Spleen (tissue), 11 donors: ENCODE results near the gene PTPN18. TPM values are rescaled to one million over a fixed set of nuclear protein-coding genes. Genes with fewer than 3 reads are reported as not detected.
A peak's percentile ranks its signal among the peaks of the same experiment; 100 is the strongest.

Experiments used
- DNase-seq: peaks from one replicate; pipeline ENCODE4 v3.0.0-alpha.2; 2020
- H3K27ac ChIP-seq, 8 donors: fragments of 200-600 bp; sonication (generic) in 7 of 8; 1 replicate in 4 of 8; 2 replicates in 4 of 8; pipeline versions ENCODE4 v1.5.0 to v1.8.0; 2016 to 2021; ENCODE audit warnings: inconsistent platforms in 4 of 8, mild to moderate bottlenecking in 4 of 8, moderate library complexity in 1 of 8
- H3K27me3 ChIP-seq, 7 donors: fragments of 200-600 bp; sonication (generic) in 6 of 7; replicated peaks in 1 of 7; 1 replicate in 4 of 7; 2 replicates in 3 of 7; pipeline versions ENCODE4 v1.5.0 to v1.8.0; 2016 to 2021; ENCODE audit warnings: inconsistent platforms in 3 of 7, mild to moderate bottlenecking in 1 of 7
- H3K36me3 ChIP-seq, 6 donors: fragments of 200-600 bp; sonication (generic) in 5 of 6; 1 replicate in 4 of 6; 2 replicates in 2 of 6; pipeline versions ENCODE4 v1.5.0 to v1.8.0; 2016 to 2021; ENCODE audit warnings: inconsistent platforms in 2 of 6
- H3K4me1 ChIP-seq, 6 donors: fragments of 200-600 bp; sonication (generic) in 5 of 6; 1 replicate in 3 of 6; 2 replicates in 3 of 6; pipeline versions ENCODE4 v1.5.0 to v1.8.0; 2016 to 2021; ENCODE audit warnings: inconsistent platforms in 3 of 6
- H3K4me3 ChIP-seq, 8 donors: fragments of 200-600 bp; sonication (generic) in 7 of 8; 1 replicate in 4 of 8; 2 replicates in 4 of 8; pipeline versions ENCODE4 v1.5.0 to v1.8.0; 2016 to 2021; ENCODE audit warnings: inconsistent platforms in 4 of 8, mild to moderate bottlenecking in 4 of 8, moderate library complexity in 2 of 8
- H3K9me3 ChIP-seq, 8 donors: fragments of 200-600 bp; sonication (generic) in 7 of 8; 1 replicate in 4 of 8; 2 replicates in 4 of 8; pipeline versions ENCODE4 v1.5.0 to v1.8.0; 2016 to 2021; ENCODE audit warnings: inconsistent platforms in 4 of 8
- POLR2A ChIP-seq, 3 donors: fragments of 450-650 bp; IDR thresholded peaks; one replicate each; pipeline ENCODE4 v1.5.1; 2017; ENCODE audit warnings: antibody characterized with exemption in 3 of 3, mild to moderate bottlenecking in 1 of 3
- POLR2AphosphoS5 ChIP-seq, 3 donors: sonication (generic); formaldehyde crosslinking; IDR thresholded peaks; one replicate each; pipeline ENCODE4 v1.5.1; 2017; ENCODE audit warnings: antibody characterized with exemption in 3 of 3
- WGBS, 5 donors: extraction: QIAGEN DNeasy Blood & Tissue Kit in 3 of 5; methylation state at CpG; one replicate each; pipeline versions ENCODE4 v1.1.5 to v1.1.7; 2013 to 2018; 5-methylcytosine and 5-hydroxymethylcytosine counted together
- intact Hi-C: fragments of 100-400 bp; cut with DNase I; formaldehyde crosslinking; loops from one replicate; pipeline ENCODE4 v1.15.0; 2023; ENCODE audit warnings: low total_unique reads
- polyA plus RNA-seq, 3 donors: library from polyadenylated mRNA; stranded (reverse); fragments of 200-250 nt; gene quantifications; one replicate each; pipeline ENCODE4 v1.2.1, GENCODE V29; 2013
- total RNA-seq, 7 donors: library from RNA; depleted of rRNA in 3 of 7; stranded (reverse); fragments of >200 nt in 3 of 7; fragmentation: NEBNext Ultra II Directional in 4 of 7; extraction: Animal tissue kit (Norgen Biotek cat#: 25700) in 4 of 7; gene quantifications; one replicate each; pipeline versions ENCODE4 v1.1.0 to v1.2.1, GENCODE V29; 2016 to 2021
- TF ChIP-seq, protein P1 (sequence below), 11 experiments: fragments of 200-600 bp in 7 of 11; fragments of 450-650 bp in 4 of 11; sonication (generic) in 4 of 11; IDR thresholded peaks in 8 of 11; conservative IDR thresholded peaks in 3 of 11; 1 replicate in 7 of 11; 2 replicates in 4 of 11; pipeline versions ENCODE4 v1.4.0 to v1.8.0; 2016 to 2021; ENCODE audit warnings: antibody characterized with exemption in 11 of 11, inconsistent platforms in 4 of 11, mild to moderate bottlenecking in 1 of 11
- donor health status: healthy with polysubstance abuse.
- donor health status: DM: no; HTN: no; CAD: no; lungs with moderate emphysema.
- donor health status: DM: no; HTN: no; CAD: no.
- donor health status: Bipolar disorder and iron deficiency.
- donor health status: healthy.
- donor health status: DM: no; HTN: no; CAD: no.
- donor health status: DM: yes; HTN: yes; CAD: no.

PTPN18 gene
- total and polyA plus RNA-seq, 10 donors: 75.9 to 132 (median 108) TPM

DNA sequence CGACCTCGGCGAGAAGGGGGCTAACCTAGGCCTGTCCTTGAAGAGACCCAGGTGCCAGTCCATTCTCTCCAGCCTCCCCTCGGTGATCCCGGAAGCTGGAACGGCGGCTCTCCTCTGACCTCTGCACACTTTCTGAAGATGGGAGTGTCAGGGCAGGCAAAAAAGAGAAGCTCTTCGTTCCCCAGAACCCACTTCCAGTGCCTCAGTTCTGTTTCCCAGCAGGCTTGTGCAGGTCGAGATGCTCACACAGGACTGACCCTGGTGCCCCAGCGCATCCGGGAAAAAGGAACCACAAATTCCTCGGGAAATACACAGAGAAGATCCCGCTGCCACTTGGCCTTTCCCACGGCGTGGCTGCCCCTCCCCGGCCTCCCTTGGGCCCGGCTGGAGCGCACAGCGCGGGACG lies 681 bp upstream of the PTPN18 start:
- peaks cover 0 to 56% (median 43%) of the 10 kb centered on the region in 6 donors for H3K4me1 ChIP-seq
- TF ChIP-seq, protein P1, sequence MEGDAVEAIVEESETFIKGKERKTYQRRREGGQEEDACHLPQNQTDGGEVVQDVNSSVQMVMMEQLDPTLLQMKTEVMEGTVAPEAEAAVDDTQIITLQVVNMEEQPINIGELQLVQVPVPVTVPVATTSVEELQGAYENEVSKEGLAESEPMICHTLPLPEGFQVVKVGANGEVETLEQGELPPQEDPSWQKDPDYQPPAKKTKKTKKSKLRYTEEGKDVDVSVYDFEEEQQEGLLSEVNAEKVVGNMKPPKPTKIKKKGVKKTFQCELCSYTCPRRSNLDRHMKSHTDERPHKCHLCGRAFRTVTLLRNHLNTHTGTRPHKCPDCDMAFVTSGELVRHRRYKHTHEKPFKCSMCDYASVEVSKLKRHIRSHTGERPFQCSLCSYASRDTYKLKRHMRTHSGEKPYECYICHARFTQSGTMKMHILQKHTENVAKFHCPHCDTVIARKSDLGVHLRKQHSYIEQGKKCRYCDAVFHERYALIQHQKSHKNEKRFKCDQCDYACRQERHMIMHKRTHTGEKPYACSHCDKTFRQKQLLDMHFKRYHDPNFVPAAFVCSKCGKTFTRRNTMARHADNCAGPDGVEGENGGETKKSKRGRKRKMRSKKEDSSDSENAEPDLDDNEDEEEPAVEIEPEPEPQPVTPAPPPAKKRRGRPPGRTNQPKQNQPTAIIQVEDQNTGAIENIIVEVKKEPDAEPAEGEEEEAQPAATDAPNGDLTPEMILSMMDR (IDR thresholded peaks at IDR 0.05 in 8 of 11, conservative IDR thresholded peaks at IDR 0.05 in 3 of 11): no peak
- TF ChIP-seq POLR2A (IDR thresholded peaks at IDR 0.05) (no peak), POLR2AphosphoS5 (IDR thresholded peaks at IDR 0.05) (no peak)
- no peaks in the 10 kb centered on the region for H3K9me3 ChIP-seq
- H3K27ac ChIP-seq: peak overlapping the region; percentile 61 to 96 (median 88)
- WGBS, 5 donors: 15 to 26% (median 24%) methylated on average over 19 to 21 of the region's 21 CpGs
- H3K4me3 ChIP-seq: peak overlapping the region; percentile 40 to 88 (median 76)
- peaks cover 0 to 11% (median 0%) of the 10 kb centered on the region in 6 donors for H3K36me3 ChIP-seq
- no peaks in the 10 kb centered on the region for H3K27me3 ChIP-seq
- intact Hi-C loops: no loop called here
- no peak for DNase-seq

DNA sequence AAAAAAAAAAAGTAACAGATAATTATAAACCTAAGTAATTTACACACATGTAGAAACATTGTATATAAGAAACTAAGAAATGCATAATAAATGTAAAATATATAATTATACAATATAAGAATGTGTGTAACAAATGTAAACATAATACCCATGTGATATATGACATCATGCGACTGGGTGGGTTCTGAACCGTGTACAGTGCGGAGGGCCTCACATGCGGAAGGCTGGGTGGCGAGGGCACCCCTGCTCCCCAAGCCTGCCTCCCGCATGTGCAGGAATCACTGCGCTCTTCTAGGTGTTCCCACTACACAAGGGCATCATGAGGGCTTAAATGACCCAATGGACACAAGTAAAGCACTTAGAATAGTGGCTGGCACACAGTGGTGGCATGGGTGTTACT lies 2.0 kb downstream of the PTPN18 start:
- 93 to 98% (median 95%) methylated on average over 7 of the region's 7 CpGs for WGBS, 5 donors
- H3K36me3 ChIP-seq: peaks cover 0 to 11% (median 0%) of the 10 kb centered on the region in 6 donors
- no peak overlapping the region for H3K27ac ChIP-seq
- no peak overlapping the region for H3K4me3 ChIP-seq
- H3K9me3 ChIP-seq: no peaks in the 10 kb centered on the region
- H3K4me1 ChIP-seq: peaks cover 0 to 40% (median 30%) of the 10 kb centered on the region in 6 donors
- TF ChIP-seq POLR2AphosphoS5 (IDR thresholded peaks at IDR 0.05) (no peak), POLR2A (IDR thresholded peaks at IDR 0.05) (no peak)
- TF ChIP-seq, protein P1 (IDR thresholded peaks at IDR 0.05 in 8 of 11, conservative IDR thresholded peaks at IDR 0.05 in 3 of 11): no peak
- intact Hi-C loops: no loop called here
- no peak for DNase-seq
- no peaks in the 10 kb centered on the region for H3K27me3 ChIP-seq

DNA sequence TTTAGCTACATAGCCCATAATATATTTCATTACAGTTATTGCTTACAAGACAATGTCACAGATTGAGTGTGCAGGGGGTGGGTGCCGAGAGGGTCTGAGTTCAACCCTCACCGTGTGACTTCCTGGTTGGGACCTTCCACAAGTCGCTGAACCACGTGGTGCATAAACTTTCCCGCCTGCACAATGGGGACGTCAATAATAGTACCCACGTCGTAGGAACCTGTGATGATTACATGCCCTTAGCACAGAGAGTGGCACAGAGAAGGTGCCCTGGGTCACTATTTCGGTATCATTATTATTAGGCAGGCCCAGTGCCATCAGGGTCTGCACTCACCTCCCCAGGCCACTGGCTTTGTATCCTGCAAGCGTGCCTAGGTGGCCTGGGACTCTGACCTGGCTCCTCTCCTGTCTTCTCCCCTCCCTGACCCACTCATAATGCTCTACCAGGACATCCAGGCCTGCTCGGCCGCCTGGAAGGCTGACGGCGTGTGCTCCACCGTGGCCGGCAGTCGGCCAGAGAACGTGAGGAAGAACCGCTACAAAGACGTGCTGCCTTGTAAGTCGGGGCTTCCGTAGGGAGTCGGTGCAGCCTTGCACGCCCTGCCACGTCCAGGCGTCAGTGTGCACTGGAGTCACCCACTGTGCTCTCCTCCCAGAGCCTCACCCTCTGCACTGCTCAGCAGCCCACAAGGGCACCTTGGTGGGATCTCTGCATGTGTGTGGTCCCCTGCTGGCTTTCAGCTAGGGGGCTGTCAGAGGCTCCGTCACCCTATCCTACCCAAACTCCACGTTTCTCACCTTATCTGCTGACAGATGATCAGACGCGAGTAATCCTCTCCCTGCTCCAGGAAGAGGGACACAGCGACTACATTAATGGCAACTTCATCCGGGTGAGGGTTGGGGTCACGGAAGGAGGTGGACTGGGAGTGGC lies 2.8 kb downstream of the PTPN18 start:
- H3K27ac ChIP-seq: no peak overlapping the region
- intact Hi-C loops: no loop called here

More for the DNA sequence above, 2.8 kb downstream of the PTPN18 start:
- H3K9me3 ChIP-seq: no peaks in the 10 kb centered on the region
- TF ChIP-seq, protein P1 (IDR thresholded peaks at IDR 0.05 in 8 of 11, conservative IDR thresholded peaks at IDR 0.05 in 3 of 11): no peak
- no peak for TF ChIP-seq POLR2AphosphoS5 (IDR thresholded peaks at IDR 0.05)
- no peak for TF ChIP-seq POLR2A (IDR thresholded peaks at IDR 0.05)
- H3K4me1 ChIP-seq: peaks cover 0 to 32% (median 25%) of the 10 kb centered on the region in 6 donors
- no peak overlapping the region for H3K4me3 ChIP-seq
- 94 to 96% (median 95%) methylated on average over 29 to 33 of the region's 33 CpGs for WGBS, 5 donors
- peaks cover 0 to 11% (median 0%) of the 10 kb centered on the region in 6 donors for H3K36me3 ChIP-seq
- no peak for DNase-seq
- H3K27me3 ChIP-seq: no peaks in the 10 kb centered on the region
